GM12878 (cell line): ENCODE measurements around the gene NR1D1.

Source experiments
- CEBPB ChIP-seq, 2 experiments: fragments of 150-350 bp in 1 of 2; IDR thresholded peaks; 2 replicates each; pipeline ENCODE4 v1.6.1; 2012 to 2014; ENCODE audit warnings: low read depth in 2 of 2, low read length in 2 of 2, borderline replicate concordance in 1 of 2, inconsistent platforms in 1 of 2
- EP300 ChIP-seq, 2 experiments: fragments of 150-350 bp in 1 of 2; IDR thresholded peaks; 2 replicates each; pipeline ENCODE4 v1.6.1; 2011 to 2012; ENCODE audit warnings: low read depth in 2 of 2, low read length in 2 of 2, borderline replicate concordance in 1 of 2, improper control_type of control experiment in 1 of 2, inconsistent platforms in 1 of 2; ENCODE audit not compliant: control insufficient read depth in 1 of 2
- ESRRA ChIP-seq: IDR thresholded peaks from 2 replicates; pipeline ENCODE4 v1.6.1; 2012; ENCODE audit warnings: mild to moderate bottlenecking, low read length, improper control_type of control experiment
- EZH2 ChIP-seq: IDR thresholded peaks from 2 replicates; pipeline ENCODE4 v1.6.1; 2012; ENCODE audit warnings: low read depth, mild to moderate bottlenecking, control low read depth, inconsistent platforms, low read length, borderline replicate concordance; ENCODE audit not compliant: control insufficient read depth
- JUNB ChIP-seq: IDR thresholded peaks from 2 replicates; pipeline ENCODE4 v1.6.1; 2016; ENCODE audit warnings: antibody characterized with exemption, mild to moderate bottlenecking
- POLR2A ChIP-seq: IDR thresholded peaks from 2 replicates; pipeline ENCODE4 v1.6.1; 2011; ENCODE audit warnings: low read depth, mild to moderate bottlenecking, low read length
- SPI1 ChIP-seq: IDR thresholded peaks from 2 replicates; pipeline ENCODE4 v1.6.1; 2011; ENCODE audit warnings: low read depth, mild to moderate bottlenecking, low read length, moderate library complexity, borderline replicate concordance; ENCODE audit not compliant: insufficient read depth
- ZNF217 ChIP-seq: fragments of 450-650 bp; IDR thresholded peaks from 2 replicates; pipeline ENCODE4 v1.6.1; 2017; ENCODE audit warnings: antibody characterized with exemption, mild to moderate bottlenecking
- TF ChIP-seq, protein P1 (sequence below): IDR thresholded peaks from 2 replicates; pipeline ENCODE4 v1.6.1; 2011; ENCODE audit warnings: borderline replicate concordance, low read depth, mild to moderate bottlenecking, moderate library complexity, low read length; ENCODE audit not compliant: insufficient read depth, poor library complexity, severe bottlenecking
- TF ChIP-seq, protein P2 (sequence below): IDR thresholded peaks from 2 replicates; pipeline ENCODE4 v1.6.1; 2012; ENCODE audit warnings: low read depth, low read length, improper control_type of control experiment
- TF ChIP-seq, protein P3 (sequence below), 3 experiments: IDR thresholded peaks in 2 of 3; conservative IDR thresholded peaks in 1 of 3; 2 replicates each; pipeline ENCODE4 v1.5.1; 2011; ENCODE audit warnings: low read depth in 3 of 3, low read length in 3 of 3, mild to moderate bottlenecking in 3 of 3, control low read depth in 2 of 3, moderate library complexity in 2 of 3, inconsistent platforms in 1 of 3, mixed read lengths in 1 of 3; ENCODE audit not compliant: control insufficient read depth in 2 of 3, insufficient read depth in 1 of 3; ENCODE audit errors: extremely low read depth in 1 of 3

DNA sequence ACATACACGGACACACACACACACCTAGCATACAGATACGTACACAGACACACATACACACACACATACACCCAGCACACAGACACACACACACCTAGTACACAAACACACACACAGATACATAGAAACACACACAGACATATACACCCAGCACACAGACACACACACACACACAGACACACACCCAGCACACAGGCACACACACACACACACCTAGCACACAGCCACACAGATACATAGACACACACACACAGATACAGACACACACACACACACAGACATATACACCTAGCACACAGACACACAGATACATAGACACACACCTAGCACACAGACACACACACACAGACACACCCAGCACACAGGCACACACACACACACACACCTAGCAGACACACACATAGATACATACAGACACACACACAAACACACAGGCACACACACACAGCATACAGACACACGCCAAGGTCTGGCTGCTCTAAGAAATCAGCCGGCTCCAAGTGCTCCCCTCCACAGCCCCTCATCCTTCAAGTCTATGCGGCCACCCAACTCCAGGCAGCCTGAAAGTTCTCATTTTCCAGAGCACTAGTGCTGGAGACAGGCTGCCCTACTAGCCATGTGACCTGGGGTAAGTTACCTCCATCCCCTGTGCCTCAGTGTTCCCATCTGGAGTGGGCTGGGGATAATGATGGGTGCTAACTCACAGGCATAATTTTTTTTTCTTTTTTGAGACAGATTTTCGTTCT is 13.2 kb downstream of the NR1D1 start:
- TF ChIP-seq EZH2 (no peak), CEBPB (IDR thresholded peaks at IDR 0.05; ENCODE audit: borderline replicate concordance in 1 of 2, low read depth in 2 of 2, low read length in 2 of 2) (no peak), EP300 (IDR thresholded peaks at IDR 0.05; ENCODE audit: borderline replicate concordance in 1 of 2, control insufficient read depth in 1 of 2, low read depth in 2 of 2, low read length in 2 of 2) (no peak), ESRRA (no peak), POLR2A (no peak), SPI1 (no peak), ZNF217 (no peak), JUNB (no peak)
- TF ChIP-seq, protein P1, sequence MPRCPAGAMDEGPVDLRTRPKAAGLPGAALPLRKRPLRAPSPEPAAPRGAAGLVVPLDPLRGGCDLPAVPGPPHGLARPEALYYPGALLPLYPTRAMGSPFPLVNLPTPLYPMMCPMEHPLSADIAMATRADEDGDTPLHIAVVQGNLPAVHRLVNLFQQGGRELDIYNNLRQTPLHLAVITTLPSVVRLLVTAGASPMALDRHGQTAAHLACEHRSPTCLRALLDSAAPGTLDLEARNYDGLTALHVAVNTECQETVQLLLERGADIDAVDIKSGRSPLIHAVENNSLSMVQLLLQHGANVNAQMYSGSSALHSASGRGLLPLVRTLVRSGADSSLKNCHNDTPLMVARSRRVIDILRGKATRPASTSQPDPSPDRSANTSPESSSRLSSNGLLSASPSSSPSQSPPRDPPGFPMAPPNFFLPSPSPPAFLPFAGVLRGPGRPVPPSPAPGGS: no peak
- TF ChIP-seq, protein P2, sequence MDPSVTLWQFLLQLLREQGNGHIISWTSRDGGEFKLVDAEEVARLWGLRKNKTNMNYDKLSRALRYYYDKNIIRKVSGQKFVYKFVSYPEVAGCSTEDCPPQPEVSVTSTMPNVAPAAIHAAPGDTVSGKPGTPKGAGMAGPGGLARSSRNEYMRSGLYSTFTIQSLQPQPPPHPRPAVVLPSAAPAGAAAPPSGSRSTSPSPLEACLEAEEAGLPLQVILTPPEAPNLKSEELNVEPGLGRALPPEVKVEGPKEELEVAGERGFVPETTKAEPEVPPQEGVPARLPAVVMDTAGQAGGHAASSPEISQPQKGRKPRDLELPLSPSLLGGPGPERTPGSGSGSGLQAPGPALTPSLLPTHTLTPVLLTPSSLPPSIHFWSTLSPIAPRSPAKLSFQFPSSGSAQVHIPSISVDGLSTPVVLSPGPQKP: no peak
- TF ChIP-seq, protein P3, sequence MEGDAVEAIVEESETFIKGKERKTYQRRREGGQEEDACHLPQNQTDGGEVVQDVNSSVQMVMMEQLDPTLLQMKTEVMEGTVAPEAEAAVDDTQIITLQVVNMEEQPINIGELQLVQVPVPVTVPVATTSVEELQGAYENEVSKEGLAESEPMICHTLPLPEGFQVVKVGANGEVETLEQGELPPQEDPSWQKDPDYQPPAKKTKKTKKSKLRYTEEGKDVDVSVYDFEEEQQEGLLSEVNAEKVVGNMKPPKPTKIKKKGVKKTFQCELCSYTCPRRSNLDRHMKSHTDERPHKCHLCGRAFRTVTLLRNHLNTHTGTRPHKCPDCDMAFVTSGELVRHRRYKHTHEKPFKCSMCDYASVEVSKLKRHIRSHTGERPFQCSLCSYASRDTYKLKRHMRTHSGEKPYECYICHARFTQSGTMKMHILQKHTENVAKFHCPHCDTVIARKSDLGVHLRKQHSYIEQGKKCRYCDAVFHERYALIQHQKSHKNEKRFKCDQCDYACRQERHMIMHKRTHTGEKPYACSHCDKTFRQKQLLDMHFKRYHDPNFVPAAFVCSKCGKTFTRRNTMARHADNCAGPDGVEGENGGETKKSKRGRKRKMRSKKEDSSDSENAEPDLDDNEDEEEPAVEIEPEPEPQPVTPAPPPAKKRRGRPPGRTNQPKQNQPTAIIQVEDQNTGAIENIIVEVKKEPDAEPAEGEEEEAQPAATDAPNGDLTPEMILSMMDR (IDR thresholded peaks at IDR 0.05 in 2 of 3, conservative IDR thresholded peaks at IDR 0.05 in 1 of 3; ENCODE audit: control insufficient read depth in 2 of 3, extremely low read depth in 1 of 3, insufficient read depth in 1 of 3, low read depth in 3 of 3, low read length in 3 of 3): no peak
